Right cardiac atrium (tissue), 5 donors: ENCODE data around the gene PAX8. TPM values are rescaled to one million over a fixed set of nuclear protein-coding genes. Genes with fewer than 3 reads are reported as not detected.

ENCODE experiments used
- ATAC-seq, 2 donors: fragments of 200-7000 bp; cut with Tn5 transposase; one replicate each; pipeline versions ENCODE4 v1.8.0 to v1.9.1; 2020; ENCODE audit warnings: moderate library complexity in 2 of 2, mild to moderate bottlenecking in 1 of 2
- DNase-seq, 3 donors: peaks; one replicate each; pipeline ENCODE4 v3.0.0-alpha.2; 2020
- H3K27ac ChIP-seq: one replicate; pipeline ENCODE4 v1.5.1; 2013; ENCODE audit warnings: mild to moderate bottlenecking, low read length, control low read depth, moderate library complexity
- H3K27me3 ChIP-seq: one replicate; pipeline ENCODE4 v1.6.1; 2013; ENCODE audit not compliant: control insufficient read depth, insufficient read depth
- H3K4me1 ChIP-seq: one replicate; pipeline ENCODE4 v1.6.1; 2013; ENCODE audit warnings: low read length; ENCODE audit not compliant: control insufficient read depth, insufficient read depth
- H3K4me3 ChIP-seq: one replicate; pipeline ENCODE4 v1.5.1; 2013; ENCODE audit warnings: low read length, control low read depth
- H3K9me3 ChIP-seq: one replicate; pipeline ENCODE4 v1.6.1; 2013; ENCODE audit warnings: low read length; ENCODE audit not compliant: control insufficient read depth
- WGBS: extraction: QIAGEN DNeasy Blood & Tissue Kit; methylation state at CpG from one replicate; pipeline ENCODE4 v1.1.7; 2013; 5-methylcytosine and 5-hydroxymethylcytosine counted together
- intact Hi-C, 4 donors: fragments of 100-400 bp; cut with DNase I; formaldehyde crosslinking; loops; one replicate each; pipeline versions ENCODE4 v1.11.0 to v1.14.0; 2022 to 2023
- polyA plus RNA-seq: library from polyadenylated mRNA; stranded (reverse); fragments of 200-250 nt; gene quantifications from one replicate; pipeline ENCODE4 v1.2.3, GENCODE V29; 2013
- total RNA-seq, 4 donors: library from RNA; stranded (reverse); fragmentation: NEBNext Ultra II Directional; extraction: Animal tissue kit (Norgen Biotek cat#: 25700); gene quantifications; one replicate each; pipeline ENCODE4 v1.2.1, GENCODE V29; 2021
- donor health status: healthy with polysubstance abuse.
- donor health status: DM: no; HTN: yes; CAD: no.
- donor health status: DM: no; HTN: no; CAD: no.
- donor health status: DM: no; HTN: yes; CAD: no; lungs with severe emphysema.
- donor health status: DM: yes; HTN: yes; CAD: no.

PAX8 gene
- total and polyA plus RNA-seq, 5 donors: 0.05 to 1.9 (median 0.40) TPM; not detected in 1

- H3K27me3 ChIP-seq: no peaks in the 10 kb centered on the region
- peak overlapping the region; percentile 43 for H3K27ac ChIP-seq
- H3K4me1 ChIP-seq: no peaks in the 10 kb centered on the region
- H3K4me3 ChIP-seq: no peak overlapping the region
- 68% methylated on average over 13 of the region's 13 CpGs for WGBS
- ATAC-seq (peak; percentile 61 to 84), DNase-seq (peak in 2 of 3 donors; percentile 78)
- intact Hi-C loops: no loop called here
- no peaks in the 10 kb centered on the region for H3K9me3 ChIP-seq
Measured at GRCh38 chr2:113211226-113212105, 67.3 kb downstream of the PAX8 start.

GRCh38 chr2:113209646-113210171 lies 69.0 kb downstream of the PAX8 start:
- intact Hi-C loops: no loop called here
- H3K9me3 ChIP-seq: no peaks in the 10 kb centered on the region
- H3K27ac ChIP-seq: no peak overlapping the region
- WGBS: 85% methylated on average over 15 of the region's 15 CpGs
- DNase-seq: no peak
- no peaks in the 10 kb centered on the region for H3K4me1 ChIP-seq
- no peak overlapping the region for H3K4me3 ChIP-seq
- ATAC-seq: no peak
- H3K27me3 ChIP-seq: no peaks in the 10 kb centered on the region

GRCh38 chr2:113209011-113209645 lies 69.6 kb downstream of the PAX8 start:
- DNase-seq: no peak
- Histone ChIP-seq H3K9me3 (no peaks in the 10 kb centered on the region), H3K27ac (no peak overlapping the region), H3K4me3 (no peak overlapping the region), H3K27me3 (no peaks in the 10 kb centered on the region), H3K4me1 (no peaks in the 10 kb centered on the region)
- WGBS: 87% methylated on average over 8 of the region's 8 CpGs
- intact Hi-C loops: no loop called here
- no peak for ATAC-seq

- H3K9me3 ChIP-seq: no peaks in the 10 kb centered on the region
- H3K27ac ChIP-seq: no peak overlapping the region
- WGBS: 95% methylated on average over 5 of the region's 5 CpGs
- H3K27me3 ChIP-seq: no peaks in the 10 kb centered on the region
- intact Hi-C loops: no loop called here
- no peak overlapping the region for H3K4me3 ChIP-seq
- no peaks in the 10 kb centered on the region for H3K4me1 ChIP-seq
- ATAC-seq (no peak), DNase-seq (no peak)
Measured at GRCh38 chr2:113208396-113208795, 70.3 kb downstream of the PAX8 start.

- 84% methylated on average over 2 of the region's 2 CpGs for WGBS
- Histone ChIP-seq H3K4me3 (no peak overlapping the region), H3K27ac (no peak overlapping the region), H3K4me1 (no peaks in the 10 kb centered on the region), H3K9me3 (no peaks in the 10 kb centered on the region), H3K27me3 (no peaks in the 10 kb centered on the region)
- DNase-seq (no peak), ATAC-seq (no peak)
- intact Hi-C loops: no loop called here
Measured at GRCh38 chr2:113207021-113207420, 71.7 kb downstream of the PAX8 start.

- intact Hi-C loops: no loop called here
- DNase-seq (no peak), ATAC-seq (no peak)
- Histone ChIP-seq H3K4me1 (no peaks in the 10 kb centered on the region), H3K27me3 (no peaks in the 10 kb centered on the region), H3K9me3 (no peaks in the 10 kb centered on the region), H3K27ac (no peak overlapping the region), H3K4me3 (no peak overlapping the region)
- WGBS: 87% methylated on average over 6 of the region's 6 CpGs
Measured at GRCh38 chr2:113206251-113206650, 72.5 kb downstream of the PAX8 start.

GRCh38 chr2:113203901-113204519 lies 74.7 kb downstream of the PAX8 start:
- Histone ChIP-seq H3K27ac (no peak overlapping the region), H3K27me3 (no peaks in the 10 kb centered on the region), H3K9me3 (no peaks in the 10 kb centered on the region), H3K4me1 (no peaks in the 10 kb centered on the region), H3K4me3 (no peak overlapping the region)
- intact Hi-C loops: loop anchor here in 2 of 4 donors (5.0 kb wide), 5 partner anchors 38 to 183 kb away; no protein-coding TSS in a partner anchor
- 22% methylated on average over 5 of the region's 5 CpGs for whole genome bisulfite sequencing
- peak; percentile 56 to 78 for ATAC-seq
- DNase-seq: peak; percentile 43 to 84 (median 80)

- no peaks in the 10 kb centered on the region for H3K27me3 ChIP-seq
- no peak overlapping the region for H3K27ac ChIP-seq
- intact Hi-C loops: loop anchor here in 2 of 4 donors (5.0 kb wide), 5 partner anchors 39 to 184 kb away; no protein-coding TSS in a partner anchor
- H3K4me1 ChIP-seq: no peaks in the 10 kb centered on the region
- DNase-seq (no peak), ATAC-seq (no peak)
- H3K4me3 ChIP-seq: no peak overlapping the region
- H3K9me3 ChIP-seq: no peaks in the 10 kb centered on the region
Measured at GRCh38 chr2:113203217-113203530, 75.5 kb downstream of the PAX8 start.

GRCh38 chr2:113202305-113203216 lies 76.2 kb downstream of the PAX8 start:
- Histone ChIP-seq H3K9me3 (no peaks in the 10 kb centered on the region), H3K4me1 (no peaks in the 10 kb centered on the region), H3K27me3 (no peaks in the 10 kb centered on the region), H3K4me3 (no peak overlapping the region), H3K27ac (no peak overlapping the region)
- WGBS: 74% methylated on average over 13 of the region's 13 CpGs
- no peak for DNase-seq
- no peak for ATAC-seq
- intact Hi-C loops: loop anchor here in 2 of 4 donors (5.0 kb wide), 5 partner anchors 40 to 185 kb away; no protein-coding TSS in a partner anchor
